ENCODE measurements around the gene KRTAP10-7. TPM values are rescaled to one million over a fixed set of nuclear protein-coding genes. Genes with fewer than 3 reads are reported as not detected.

KRTAP10-7 gene
- total RNA-seq, 1 donor from 2014 or later: not detected

DNA sequence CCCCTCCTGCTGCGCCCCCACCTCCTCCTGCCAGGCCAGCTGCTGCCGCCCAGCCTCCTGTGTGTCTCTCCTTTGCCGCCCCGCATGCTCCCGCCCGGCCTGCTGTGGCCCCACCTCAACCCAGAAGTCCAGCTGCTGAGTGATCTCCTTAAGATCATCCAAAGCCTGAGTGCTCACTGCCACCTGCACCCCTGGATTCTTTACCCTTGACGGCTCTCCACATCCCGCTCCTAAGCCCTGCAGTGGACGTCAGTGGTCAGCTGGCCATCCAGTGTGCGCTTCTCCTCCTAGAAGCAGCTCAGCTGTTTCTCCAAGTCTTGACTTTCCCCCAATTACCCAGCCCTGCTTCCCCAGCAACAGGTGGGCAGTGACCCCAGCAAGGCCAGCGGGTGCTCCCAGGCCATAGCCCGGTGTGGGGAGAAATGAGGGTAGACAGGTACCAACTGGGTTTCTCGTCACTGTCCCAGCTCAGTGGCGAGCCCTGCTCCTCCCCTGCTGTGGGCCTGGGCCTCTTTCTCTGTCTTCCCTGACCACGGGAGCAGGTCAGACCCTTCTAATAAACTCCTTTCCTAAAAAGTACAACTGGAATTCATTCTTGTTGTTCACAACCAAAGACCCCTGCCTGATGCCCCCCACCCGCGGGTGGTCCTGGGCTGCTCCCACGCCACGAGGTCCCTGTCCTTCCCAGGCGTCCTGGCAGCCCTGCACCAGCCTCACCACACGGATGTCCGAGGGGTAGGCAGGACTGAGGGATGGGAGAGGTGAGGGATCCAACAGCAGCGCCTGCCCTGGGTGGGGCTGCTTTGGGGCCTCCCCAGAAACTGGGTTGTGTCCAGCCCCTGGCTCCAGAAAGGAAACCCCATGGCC lies 1.4 kb downstream of the KRTAP10-7 start:
- TF ChIP-seq, protein P1, sequence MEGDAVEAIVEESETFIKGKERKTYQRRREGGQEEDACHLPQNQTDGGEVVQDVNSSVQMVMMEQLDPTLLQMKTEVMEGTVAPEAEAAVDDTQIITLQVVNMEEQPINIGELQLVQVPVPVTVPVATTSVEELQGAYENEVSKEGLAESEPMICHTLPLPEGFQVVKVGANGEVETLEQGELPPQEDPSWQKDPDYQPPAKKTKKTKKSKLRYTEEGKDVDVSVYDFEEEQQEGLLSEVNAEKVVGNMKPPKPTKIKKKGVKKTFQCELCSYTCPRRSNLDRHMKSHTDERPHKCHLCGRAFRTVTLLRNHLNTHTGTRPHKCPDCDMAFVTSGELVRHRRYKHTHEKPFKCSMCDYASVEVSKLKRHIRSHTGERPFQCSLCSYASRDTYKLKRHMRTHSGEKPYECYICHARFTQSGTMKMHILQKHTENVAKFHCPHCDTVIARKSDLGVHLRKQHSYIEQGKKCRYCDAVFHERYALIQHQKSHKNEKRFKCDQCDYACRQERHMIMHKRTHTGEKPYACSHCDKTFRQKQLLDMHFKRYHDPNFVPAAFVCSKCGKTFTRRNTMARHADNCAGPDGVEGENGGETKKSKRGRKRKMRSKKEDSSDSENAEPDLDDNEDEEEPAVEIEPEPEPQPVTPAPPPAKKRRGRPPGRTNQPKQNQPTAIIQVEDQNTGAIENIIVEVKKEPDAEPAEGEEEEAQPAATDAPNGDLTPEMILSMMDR (IDR thresholded peaks at IDR 0.05; ENCODE audit: insufficient read depth, low read length, poor library complexity, severe bottlenecking): no peak
- H3K36me3 ChIP-seq (ENCODE audit: control insufficient read depth, insufficient read depth, low read length): no peaks in the 10 kb centered on the region
- H3K27me3 ChIP-seq (ENCODE audit: control insufficient read depth, insufficient read depth, low read length): no peaks in the 10 kb centered on the region
- H3K4me3 ChIP-seq (ENCODE audit: low read depth, low read length): no peak overlapping the region
- DNase-seq (ENCODE audit: low read depth): no peak

DNA sequence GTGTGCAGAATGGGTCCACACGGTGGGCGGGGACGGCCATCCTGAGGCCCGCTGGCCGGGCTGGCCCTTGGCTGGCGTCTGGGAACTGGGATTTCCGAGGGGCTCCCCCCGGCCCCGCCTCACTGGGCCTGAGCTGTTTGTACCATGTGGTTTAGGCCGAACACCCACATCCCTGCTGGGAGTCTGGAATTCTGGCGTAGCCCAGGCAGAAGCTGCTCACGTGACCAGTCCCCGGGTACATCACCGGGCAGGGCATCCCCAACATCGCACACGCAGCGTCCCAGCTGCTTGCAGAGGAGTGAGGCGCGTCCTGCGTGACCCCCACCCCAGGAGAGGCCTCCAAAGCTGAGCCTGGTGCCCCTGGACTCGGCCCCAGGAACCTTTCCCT lies 2.1 kb downstream of the KRTAP10-7 start:
- H3K27me3 ChIP-seq (ENCODE audit: control insufficient read depth, insufficient read depth, low read length): no peaks in the 10 kb centered on the region
- H3K36me3 ChIP-seq (ENCODE audit: control insufficient read depth, insufficient read depth, low read length): no peaks in the 10 kb centered on the region
- DNase-seq (ENCODE audit: low read depth): no peak
- TF ChIP-seq, protein P1 (IDR thresholded peaks at IDR 0.05; ENCODE audit: insufficient read depth, low read length, poor library complexity, severe bottlenecking): no peak
- no peak overlapping the region for H3K4me3 ChIP-seq (ENCODE audit: low read depth, low read length)

DNA sequence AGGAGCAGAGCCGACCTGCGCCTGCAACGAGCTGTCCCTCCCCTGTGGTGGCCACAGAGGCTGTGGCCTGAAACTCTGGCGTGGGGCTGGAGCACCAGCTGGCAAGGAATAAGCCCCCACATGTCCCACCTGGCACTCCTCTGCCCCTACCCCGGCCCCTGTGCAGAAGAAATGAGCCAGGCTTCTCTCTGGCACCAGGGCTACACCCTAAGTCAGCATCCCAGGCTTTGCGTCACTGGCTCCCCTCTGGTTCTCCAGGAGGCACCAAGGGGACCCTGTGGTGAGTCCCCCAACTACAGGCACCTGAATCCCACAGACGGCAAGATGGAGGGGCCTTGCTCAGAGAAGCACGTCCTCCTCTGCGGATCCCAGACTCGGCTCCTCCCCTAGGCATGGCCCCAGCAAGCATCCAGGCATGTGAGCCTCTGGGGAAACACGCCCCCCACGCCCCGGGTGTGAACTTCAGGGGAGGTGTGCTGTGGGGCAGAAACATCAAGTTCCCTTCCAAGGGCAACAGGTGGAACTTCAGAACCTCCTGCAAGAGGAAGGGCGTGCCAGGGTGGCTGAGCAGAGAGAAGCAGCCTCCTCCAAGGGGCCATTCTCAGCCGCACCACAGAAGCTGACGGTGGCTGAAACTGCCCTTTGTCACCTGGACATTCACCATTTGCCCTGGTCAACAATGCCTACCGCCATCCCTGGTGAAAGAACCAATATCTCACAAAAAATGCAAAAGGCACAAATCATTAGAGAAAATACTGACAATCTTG lies 2.9 kb downstream of the KRTAP10-7 start:
- Histone ChIP-seq H3K36me3 (ENCODE audit: control insufficient read depth, insufficient read depth, low read length) (no peaks in the 10 kb centered on the region), H3K27me3 (ENCODE audit: control insufficient read depth, insufficient read depth, low read length) (no peaks in the 10 kb centered on the region), H3K4me3 (ENCODE audit: low read depth, low read length) (no peak overlapping the region)
- DNase-seq (ENCODE audit: low read depth): no peak
- TF ChIP-seq, protein P1 (IDR thresholded peaks at IDR 0.05; ENCODE audit: insufficient read depth, low read length, poor library complexity, severe bottlenecking): no peak

DNA sequence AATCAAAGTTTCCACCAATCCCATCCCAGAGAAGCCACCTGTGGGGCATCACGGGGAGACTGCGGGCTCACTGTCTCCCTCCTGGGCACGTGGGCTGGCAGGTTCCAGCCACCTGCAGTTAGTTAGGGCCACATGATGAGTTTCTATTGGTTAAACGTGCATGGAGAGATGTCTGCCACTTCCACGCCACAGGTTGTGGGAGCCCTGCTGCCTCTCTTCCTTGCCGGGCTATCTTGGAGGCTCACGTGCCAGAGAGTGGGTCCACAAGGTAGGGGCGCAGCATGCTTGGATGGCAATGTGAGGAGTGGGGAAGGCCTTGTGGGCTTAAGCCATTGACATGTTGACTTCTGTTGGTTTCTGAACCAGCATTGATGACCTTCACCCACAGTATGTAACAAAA lies 3.5 kb downstream of the KRTAP10-7 start:
- TF ChIP-seq, protein P1 (IDR thresholded peaks at IDR 0.05; ENCODE audit: insufficient read depth, low read length, poor library complexity, severe bottlenecking): no peak
- Histone ChIP-seq H3K4me3 (ENCODE audit: low read depth, low read length) (no peak overlapping the region), H3K36me3 (ENCODE audit: control insufficient read depth, insufficient read depth, low read length) (no peaks in the 10 kb centered on the region), H3K27me3 (ENCODE audit: control insufficient read depth, insufficient read depth, low read length) (no peaks in the 10 kb centered on the region)
- DNase-seq (ENCODE audit: low read depth): no peak

DNA sequence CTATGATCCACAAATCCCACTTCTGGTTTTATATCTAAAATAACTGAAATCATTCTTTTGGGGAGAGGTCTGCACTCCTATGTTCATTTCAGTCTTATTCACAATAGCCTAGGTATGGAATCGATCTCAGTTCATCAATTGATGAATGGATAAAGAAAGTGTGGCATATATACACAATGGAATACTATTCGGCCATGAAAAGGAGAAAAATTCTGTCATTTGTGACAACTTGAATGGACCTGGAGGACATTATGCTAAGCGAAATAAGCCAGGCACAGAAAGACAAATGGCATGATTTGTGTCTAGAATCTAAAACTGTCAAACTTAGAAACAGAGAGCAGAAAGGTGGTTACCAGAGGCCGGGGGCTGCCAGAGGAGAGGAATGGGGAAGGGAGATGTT lies 6.1 kb downstream of the KRTAP10-7 start:
- Histone ChIP-seq H3K4me3 (ENCODE audit: low read depth, low read length) (no peak overlapping the region), H3K27me3 (ENCODE audit: control insufficient read depth, insufficient read depth, low read length) (no peaks in the 10 kb centered on the region), H3K36me3 (ENCODE audit: control insufficient read depth, insufficient read depth, low read length) (no peaks in the 10 kb centered on the region)
- DNase-seq (ENCODE audit: low read depth): no peak
- TF ChIP-seq, protein P1 (IDR thresholded peaks at IDR 0.05; ENCODE audit: insufficient read depth, low read length, poor library complexity, severe bottlenecking): no peak

Measured in kidney epithelial cell (primary cell).